Neural cell (in vitro differentiated cells): ENCODE data around the gene PRSS33. TPM values are rescaled to one million over a fixed set of nuclear protein-coding genes. Genes with fewer than 3 reads are reported as not detected.

Experiments used
- H2AFZ ChIP-seq: fragments of 200-600, 300-800 bp; sonication (generic), shearing (Covaris generic); 2 replicates; pipeline ENCODE4 v1.6.0; 2014; ENCODE audit warnings: low read depth, mild to moderate bottlenecking, antibody characterized with exemption, low read length, moderate library complexity
- H3F3A ChIP-seq: fragments of 200-600 bp; shearing (Covaris generic); 2 replicates; pipeline ENCODE4 v1.6.1; 2016; ENCODE audit warnings: mild to moderate bottlenecking, moderate library complexity, mixed read lengths, antibody characterized with exemption, low read length; ENCODE audit not compliant: insufficient read depth, poor library complexity, severe bottlenecking
- H3K27ac ChIP-seq: fragments of 200-600, 300-800 bp; sonication (generic), shearing (Covaris generic); 2 replicates; pipeline ENCODE4 v1.5.1; 2014; ENCODE audit warnings: mild to moderate bottlenecking, low read length, moderate library complexity
- H3K27me3 ChIP-seq: fragments of 300-800, 200-600 bp; sonication (generic), shearing (Covaris generic); 2 replicates; pipeline ENCODE4 v1.6.0; 2014; ENCODE audit warnings: mild to moderate bottlenecking, low read depth, low read length, moderate library complexity; ENCODE audit not compliant: insufficient read depth
- H3K36me3 ChIP-seq: fragments of 300-800, 200-600 bp; sonication (generic), shearing (Covaris generic); 2 replicates; pipeline ENCODE4 v1.5.1; 2014; ENCODE audit warnings: mild to moderate bottlenecking, antibody characterized with exemption, low read length, moderate library complexity; ENCODE audit not compliant: insufficient read depth
- H3K4me2 ChIP-seq: fragments of 300-800, 200-600 bp; sonication (generic), shearing (Covaris generic); 2 replicates; pipeline ENCODE4 v1.6.0; 2014; ENCODE audit warnings: mild to moderate bottlenecking, low read length
- H3K4me3 ChIP-seq: fragments of 300-800, 200-600 bp; sonication (generic), shearing (Covaris generic); 2 replicates; pipeline ENCODE4 v1.5.1; 2014; ENCODE audit warnings: mild to moderate bottlenecking, low read length, moderate library complexity
- H3K79me2 ChIP-seq: fragments of 200-600 bp; shearing (Covaris generic); replicated peaks from 2 replicates; pipeline ENCODE4 v1.6.0; 2014; ENCODE audit warnings: mild to moderate bottlenecking, low read length, moderate library complexity; ENCODE audit not compliant: insufficient read depth
- H3K9ac ChIP-seq: fragments of 300-800, 200-600 bp; sonication (generic), shearing (Covaris generic); 2 replicates; pipeline ENCODE4 v1.6.1; 2016; ENCODE audit warnings: mild to moderate bottlenecking, low read length, mixed read lengths
- H3K9me2 ChIP-seq: fragments of 200-600 bp; shearing (Covaris generic); 2 replicates; pipeline ENCODE4 v1.6.1; 2016; ENCODE audit warnings: mild to moderate bottlenecking, low read length, mixed read lengths; ENCODE audit not compliant: insufficient read depth
- H3K9me3 ChIP-seq: fragments of 200-600, 300-800 bp; sonication (generic), shearing (Covaris generic); 2 replicates; pipeline ENCODE4 v1.6.1; 2016; ENCODE audit warnings: mild to moderate bottlenecking, mixed run types, low read length, moderate library complexity, mixed read lengths
- H4K20me1 ChIP-seq: fragments of 200-600 bp; shearing (Covaris generic); 2 replicates; pipeline ENCODE4 v1.6.1; 2016; ENCODE audit warnings: mild to moderate bottlenecking, mixed run types; ENCODE audit not compliant: insufficient read depth
- CTCF ChIP-seq: fragments of 450-650 bp; IDR thresholded peaks from 2 replicates; pipeline ENCODE4 v1.5.1; 2014; ENCODE audit warnings: antibody characterized with exemption, mild to moderate bottlenecking, moderate library complexity; ENCODE audit not compliant: poor library complexity, severe bottlenecking
- EP300 ChIP-seq: fragments of 450-650 bp; conservative IDR thresholded peaks from 2 replicates; pipeline ENCODE4 v1.6.1; 2014; ENCODE audit warnings: antibody characterized with exemption, mild to moderate bottlenecking, moderate library complexity; ENCODE audit not compliant: poor library complexity, severe bottlenecking
- EZH2 ChIP-seq: fragments of 200-600, 300-800 bp; shearing (Covaris generic), sonication (generic); IDR thresholded peaks from 2 replicates; pipeline ENCODE4 v1.6.1; 2014; ENCODE audit warnings: antibody characterized with exemption, low read length, borderline replicate concordance, mild to moderate bottlenecking; ENCODE audit not compliant: insufficient read depth, poor library complexity, severe bottlenecking
- MXI1 ChIP-seq: fragments of 450-650 bp; conservative IDR thresholded peaks from 2 replicates; pipeline ENCODE4 v1.6.1; 2014; ENCODE audit warnings: antibody characterized with exemption, mild to moderate bottlenecking; ENCODE audit not compliant: poor library complexity, severe bottlenecking
- POLR2AphosphoS5 ChIP-seq: IDR thresholded peaks from 2 replicates; pipeline ENCODE4 v1.6.1; 2012
- RAD21 ChIP-seq: fragments of 450-650 bp; conservative IDR thresholded peaks from 2 replicates; pipeline ENCODE4 v1.6.1; 2014; ENCODE audit warnings: antibody characterized with exemption, mild to moderate bottlenecking, moderate library complexity
- REST ChIP-seq: IDR thresholded peaks from 2 replicates; pipeline ENCODE4 v1.6.1; 2012; ENCODE audit warnings: borderline replicate concordance
- SMC3 ChIP-seq: fragments of 450-650 bp; conservative IDR thresholded peaks from 2 replicates; pipeline ENCODE4 v1.6.1; 2014; ENCODE audit warnings: antibody characterized with exemption, mild to moderate bottlenecking, moderate library complexity; ENCODE audit not compliant: poor library complexity
- TAF1 ChIP-seq: IDR thresholded peaks from 2 replicates; pipeline ENCODE4 v1.6.1; 2012; ENCODE audit warnings: low read depth
- polyA plus RNA-seq: library from polyadenylated mRNA; depleted of rRNA; stranded (reverse); fragments of >200 nt; gene quantifications from 2 replicates; pipeline ENCODE4 v1.2.3, GENCODE V29; 2014

Gene PRSS33
- polyA plus RNA-seq, 1 donor from 2014 or later = not detected

- peaks cover 6% of the 10 kb centered on the region for H3K9me3 ChIP-seq
- no peak overlapping the region for H2AFZ ChIP-seq
- H3F3A ChIP-seq = no peaks in the 10 kb centered on the region
- no peak overlapping the region for H3K9ac ChIP-seq
- H3K36me3 ChIP-seq = no peaks in the 10 kb centered on the region
- H3K4me3 ChIP-seq = no peak overlapping the region
- no peaks in the 10 kb centered on the region for H3K27me3 ChIP-seq
- TF ChIP-seq SMC3 (no peak), CTCF (no peak), POLR2AphosphoS5 (no peak), REST (no peak), EZH2 (no peak), EP300 (no peak), TAF1 (no peak), RAD21 (no peak), MXI1 (no peak)
- H3K9me2 ChIP-seq = no peaks in the 10 kb centered on the region
- no peak overlapping the region for H3K4me2 ChIP-seq
- H4K20me1 ChIP-seq = no peaks in the 10 kb centered on the region
- H3K27ac ChIP-seq = no peak overlapping the region
- no peaks in the 10 kb centered on the region for H3K79me2 ChIP-seq
These were observed 12.0 kb upstream of the PRSS33 start for GRCh38 chr16:2799205-2799858.

GRCh38 chr16:2798723-2799204 lies 11.4 kb upstream of the PRSS33 start:
- TF ChIP-seq MXI1 (no peak), CTCF (no peak), POLR2AphosphoS5 (no peak), EZH2 (no peak), SMC3 (no peak), RAD21 (no peak), REST (no peak), TAF1 (no peak), EP300 (no peak)
- Histone ChIP-seq H2AFZ (no peak overlapping the region), H3K9ac (no peak overlapping the region), H3K4me2 (no peak overlapping the region), H3K9me3 (peaks cover under 1% of the 10 kb centered on the region), H3K4me3 (no peak overlapping the region), H3K79me2 (no peaks in the 10 kb centered on the region), H3K36me3 (no peaks in the 10 kb centered on the region), H3F3A (no peaks in the 10 kb centered on the region), H4K20me1 (no peaks in the 10 kb centered on the region), H3K9me2 (no peaks in the 10 kb centered on the region), H3K27ac (no peak overlapping the region), H3K27me3 (no peaks in the 10 kb centered on the region)
